ENCODE data around the gene DUSP1. TPM values are rescaled to one million over a fixed set of nuclear protein-coding genes. Genes with fewer than 3 reads are reported as not detected.

The DUSP1 gene
- total and polyA plus RNA-seq, 10 donors: 46.0 to 818 (median 239) TPM

DNA sequence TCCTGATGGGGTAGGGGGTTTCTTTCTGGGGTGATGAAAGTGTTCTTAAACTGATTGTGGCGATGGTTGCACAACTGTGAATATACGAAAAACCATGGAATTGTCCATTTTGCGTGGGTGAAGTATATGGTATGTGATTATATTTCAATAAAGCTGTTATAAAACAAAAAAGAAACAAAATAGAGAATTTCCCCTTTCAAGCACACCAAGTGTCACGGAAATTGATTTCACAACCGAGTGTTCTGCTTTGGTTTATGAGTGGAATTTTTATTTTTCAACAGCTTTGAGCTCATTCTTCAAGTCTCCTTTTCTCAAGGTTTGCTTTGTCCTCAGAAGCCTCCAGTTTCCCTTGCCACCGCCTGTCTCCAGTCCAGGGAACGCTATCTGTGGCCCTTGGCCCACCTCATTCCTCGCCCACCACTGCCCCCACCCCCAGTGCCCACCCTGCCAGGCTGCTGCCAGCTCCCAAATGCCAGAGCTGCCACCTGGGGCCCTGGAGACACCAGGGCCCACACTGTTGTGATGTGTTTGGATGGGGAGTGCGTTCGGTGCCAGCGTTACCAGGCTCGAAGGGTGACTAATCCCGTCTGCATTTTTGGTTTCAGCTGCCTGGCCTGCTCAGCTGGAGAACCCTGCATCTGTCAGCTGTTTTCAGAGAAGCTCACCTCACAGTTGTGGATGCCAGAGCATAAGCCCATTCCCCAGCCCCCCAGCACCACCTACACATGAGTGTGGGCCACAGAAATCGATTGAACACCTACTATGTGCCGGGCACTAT is 30.4 kb downstream of the DUSP1 start:
- DNase-seq: no peak
- Histone ChIP-seq H3K9me3 (no peaks in the 10 kb centered on the region), H3K27me3 (replicated peaks in 1 of 7) (no peaks in the 10 kb centered on the region), H3K27ac (peak overlapping the region in 5 of 8 donors; percentile 27 to 79 (median 71)), H3K4me1 (peaks cover 0 to 44% (median 27%) of the 10 kb centered on the region in 6 donors), H3K36me3 (no peaks in the 10 kb centered on the region), H3K4me3 (no peak overlapping the region)
- TF ChIP-seq, protein P1, sequence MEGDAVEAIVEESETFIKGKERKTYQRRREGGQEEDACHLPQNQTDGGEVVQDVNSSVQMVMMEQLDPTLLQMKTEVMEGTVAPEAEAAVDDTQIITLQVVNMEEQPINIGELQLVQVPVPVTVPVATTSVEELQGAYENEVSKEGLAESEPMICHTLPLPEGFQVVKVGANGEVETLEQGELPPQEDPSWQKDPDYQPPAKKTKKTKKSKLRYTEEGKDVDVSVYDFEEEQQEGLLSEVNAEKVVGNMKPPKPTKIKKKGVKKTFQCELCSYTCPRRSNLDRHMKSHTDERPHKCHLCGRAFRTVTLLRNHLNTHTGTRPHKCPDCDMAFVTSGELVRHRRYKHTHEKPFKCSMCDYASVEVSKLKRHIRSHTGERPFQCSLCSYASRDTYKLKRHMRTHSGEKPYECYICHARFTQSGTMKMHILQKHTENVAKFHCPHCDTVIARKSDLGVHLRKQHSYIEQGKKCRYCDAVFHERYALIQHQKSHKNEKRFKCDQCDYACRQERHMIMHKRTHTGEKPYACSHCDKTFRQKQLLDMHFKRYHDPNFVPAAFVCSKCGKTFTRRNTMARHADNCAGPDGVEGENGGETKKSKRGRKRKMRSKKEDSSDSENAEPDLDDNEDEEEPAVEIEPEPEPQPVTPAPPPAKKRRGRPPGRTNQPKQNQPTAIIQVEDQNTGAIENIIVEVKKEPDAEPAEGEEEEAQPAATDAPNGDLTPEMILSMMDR (IDR thresholded peaks at IDR 0.05 in 8 of 11, conservative IDR thresholded peaks at IDR 0.05 in 3 of 11): no peak
- TF ChIP-seq POLR2A (IDR thresholded peaks at IDR 0.05): no peak
- no peak for TF ChIP-seq POLR2AphosphoS5 (IDR thresholded peaks at IDR 0.05)
- intact Hi-C loops (cut with DNase I; ENCODE audit: low total_unique reads): no loop called here
- WGBS, 5 donors: 72 to 84% (median 77%) methylated on average over 15 of the region's 15 CpGs

DNA sequence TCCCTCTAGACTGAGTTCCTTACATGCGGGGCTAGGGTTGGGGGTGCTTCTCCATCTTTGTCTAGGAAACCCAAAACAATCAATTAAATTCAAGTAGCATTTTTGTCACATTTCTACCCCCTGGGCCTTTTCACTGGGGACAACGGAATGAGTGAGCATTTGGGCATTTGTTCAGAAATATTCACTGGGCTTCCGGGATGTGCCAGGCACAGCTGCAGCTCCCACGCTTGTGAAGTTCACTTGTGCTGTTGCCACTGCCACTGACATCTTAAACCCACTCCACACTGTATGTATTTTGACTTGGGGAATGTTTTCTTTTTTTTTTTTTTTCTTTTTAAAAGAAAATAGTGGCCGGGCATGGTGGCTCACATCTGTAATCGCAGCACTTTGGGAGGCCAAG is 31.6 kb downstream of the DUSP1 start:
- 84 to 94% (median 90%) methylated on average over 6 of the region's 6 CpGs for WGBS, 5 donors
- H3K4me3 ChIP-seq: no peak overlapping the region
- no peak for DNase-seq
- intact Hi-C loops (cut with DNase I; ENCODE audit: low total_unique reads): no loop called here
- H3K36me3 ChIP-seq: no peaks in the 10 kb centered on the region
- no peaks in the 10 kb centered on the region for H3K9me3 ChIP-seq
- no peak overlapping the region for H3K27ac ChIP-seq
- TF ChIP-seq, protein P1 (IDR thresholded peaks at IDR 0.05 in 8 of 11, conservative IDR thresholded peaks at IDR 0.05 in 3 of 11): no peak
- peaks cover 0 to 39% (median 25%) of the 10 kb centered on the region in 6 donors for H3K4me1 ChIP-seq
- H3K27me3 ChIP-seq (replicated peaks in 1 of 7): no peaks in the 10 kb centered on the region

DNA sequence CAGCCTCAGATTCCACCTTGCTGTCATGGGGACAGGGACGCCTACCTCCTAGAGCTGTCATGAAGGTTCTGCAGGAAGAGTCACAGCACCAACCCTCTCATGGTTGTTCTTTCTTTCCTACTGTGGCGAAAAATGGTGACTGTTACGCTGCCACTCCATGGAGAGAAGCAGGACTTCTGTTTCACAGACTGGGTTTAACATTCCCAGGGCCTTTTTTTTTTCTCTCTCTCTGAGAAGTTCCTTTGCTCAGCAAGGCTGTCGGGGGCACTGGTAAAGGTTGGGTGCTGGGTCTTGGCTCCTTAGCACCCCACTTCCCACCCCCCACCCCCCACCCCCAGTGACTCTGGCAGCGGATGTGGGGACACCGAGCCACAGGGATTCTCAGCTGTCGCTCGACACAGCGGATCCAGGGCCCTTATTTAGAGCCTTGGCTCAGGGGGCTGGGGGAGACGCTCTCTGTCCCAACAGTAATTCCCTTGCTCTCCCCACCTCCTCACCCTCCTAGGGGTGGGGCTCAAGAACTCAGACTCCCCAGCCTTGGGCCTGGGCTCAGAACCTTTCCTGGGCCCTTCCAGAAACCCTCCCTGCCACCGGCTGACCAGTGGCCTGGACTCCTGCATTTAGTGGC is 34.4 kb downstream of the DUSP1 start:
- no peaks in the 10 kb centered on the region for H3K36me3 ChIP-seq
- 91 to 99% (median 96%) methylated on average over 11 of the region's 11 CpGs for WGBS, 5 donors
- H3K4me3 ChIP-seq: no peak overlapping the region
- no peaks in the 10 kb centered on the region for H3K27me3 ChIP-seq (replicated peaks in 1 of 7)
- DNase-seq: no peak
- TF ChIP-seq, protein P1 (IDR thresholded peaks at IDR 0.05 in 8 of 11, conservative IDR thresholded peaks at IDR 0.05 in 3 of 11): no peak
- TF ChIP-seq POLR2AphosphoS5 (IDR thresholded peaks at IDR 0.05) (no peak), POLR2A (IDR thresholded peaks at IDR 0.05) (no peak)
- H3K4me1 ChIP-seq: peaks cover 0 to 24% (median 11%) of the 10 kb centered on the region in 6 donors
- intact Hi-C loops (cut with DNase I; ENCODE audit: low total_unique reads): no loop called here
- no peaks in the 10 kb centered on the region for H3K9me3 ChIP-seq
- H3K27ac ChIP-seq: no peak overlapping the region

DNA sequence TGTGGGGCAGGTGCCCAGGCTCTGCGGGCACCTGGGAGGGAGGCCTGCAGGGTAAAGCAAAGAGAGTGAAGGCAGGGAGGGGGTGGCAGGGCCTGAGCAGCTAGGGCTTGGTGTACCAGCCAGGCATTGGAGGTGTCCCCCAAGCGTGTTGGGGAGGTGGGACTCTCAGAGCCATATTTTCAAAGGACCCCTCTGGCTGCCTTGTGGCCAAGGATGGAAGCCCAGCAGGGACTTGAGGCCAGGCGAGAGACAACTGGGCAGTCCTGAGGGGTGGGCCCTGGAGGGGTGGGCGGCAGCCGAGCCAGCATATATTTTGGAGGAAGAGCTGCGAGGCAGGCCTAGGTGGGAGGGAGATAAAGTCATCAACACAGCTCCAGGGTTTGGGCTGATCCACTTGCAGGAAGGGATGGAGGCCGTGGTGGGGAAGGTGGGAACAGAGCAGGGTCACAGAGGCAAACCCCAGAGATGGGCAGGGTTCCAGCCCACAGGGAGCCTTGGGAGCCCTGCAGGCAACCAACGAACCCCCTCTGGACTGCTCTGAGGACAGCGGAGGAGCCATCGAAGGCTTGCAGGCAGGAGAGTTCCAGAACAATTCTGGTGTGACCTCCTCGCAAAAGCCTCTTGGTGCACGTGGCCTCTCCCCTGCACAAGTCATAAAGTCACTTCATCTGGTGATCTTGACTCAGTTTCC is 35.7 kb downstream of the DUSP1 start:
- H3K4me3 ChIP-seq: no peak overlapping the region
- no peaks in the 10 kb centered on the region for H3K27me3 ChIP-seq (replicated peaks in 1 of 7)
- TF ChIP-seq POLR2A (IDR thresholded peaks at IDR 0.05) (no peak), POLR2AphosphoS5 (IDR thresholded peaks at IDR 0.05) (no peak)
- TF ChIP-seq, protein P1 (IDR thresholded peaks at IDR 0.05 in 8 of 11, conservative IDR thresholded peaks at IDR 0.05 in 3 of 11): no peak
- no peak for DNase-seq
- WGBS, 5 donors: 91 to 92% (median 92%) methylated on average over 12 of the region's 12 CpGs
- H3K27ac ChIP-seq: peak overlapping the region in 1 of 8 donors; percentile 2
- peaks cover 0 to 16% (median 9%) of the 10 kb centered on the region in 6 donors for H3K4me1 ChIP-seq
- no peaks in the 10 kb centered on the region for H3K9me3 ChIP-seq
- intact Hi-C loops (cut with DNase I; ENCODE audit: low total_unique reads): no loop called here
- no peaks in the 10 kb centered on the region for H3K36me3 ChIP-seq

Data from spleen (tissue), 11 donors.